Neural crest cell (in vitro differentiated cells): ENCODE results near the gene PGAM5. TPM values are rescaled to one million over a fixed set of nuclear protein-coding genes. Genes with fewer than 3 reads are reported as not detected.

Source experiments
- DNase-seq: peaks from one replicate; pipeline ENCODE4 v3.0.0; 2021; ENCODE audit warnings: low read depth, mixed read lengths, low spot score
- H3K27ac Mint-ChIP-seq: one replicate; pipeline ENCODE4 v1.8.0; 2021; ENCODE audit warnings: mild to moderate bottlenecking, mixed read lengths; ENCODE audit not compliant: unreplicated experiment
- H3K27me3 Mint-ChIP-seq: 2 replicates; pipeline ENCODE4 v1.8.0; 2021; ENCODE audit warnings: low read depth, mild to moderate bottlenecking, mixed read lengths
- H3K36me3 Mint-ChIP-seq: 2 replicates; pipeline ENCODE4 v1.8.0; 2021; ENCODE audit warnings: low read depth, mild to moderate bottlenecking, mixed read lengths
- H3K4me1 Mint-ChIP-seq: 2 replicates; pipeline ENCODE4 v1.8.0; 2021; ENCODE audit warnings: mixed read lengths
- H3K4me3 Mint-ChIP-seq: one replicate; pipeline ENCODE4 v1.8.0; 2021; ENCODE audit warnings: mild to moderate bottlenecking, mixed read lengths
- H3K9me3 Mint-ChIP-seq: 2 replicates; pipeline ENCODE4 v1.8.0; 2021; ENCODE audit warnings: mixed read lengths
- total RNA-seq: library from RNA; stranded (reverse); gene quantifications from 2 replicates; pipeline ENCODE4 v1.2.1, GENCODE V29; 2021
- TF ChIP-seq, protein P1 (sequence below): fragments of 200-600 bp; sonication (generic); conservative IDR thresholded peaks from 2 replicates; pipeline ENCODE4 v1.5.0; 2021; ENCODE audit warnings: antibody characterized with exemption, mild to moderate bottlenecking

PGAM5 gene
- total RNA-seq, 1 donor from 2014 or later = 61.5 TPM

DNA sequence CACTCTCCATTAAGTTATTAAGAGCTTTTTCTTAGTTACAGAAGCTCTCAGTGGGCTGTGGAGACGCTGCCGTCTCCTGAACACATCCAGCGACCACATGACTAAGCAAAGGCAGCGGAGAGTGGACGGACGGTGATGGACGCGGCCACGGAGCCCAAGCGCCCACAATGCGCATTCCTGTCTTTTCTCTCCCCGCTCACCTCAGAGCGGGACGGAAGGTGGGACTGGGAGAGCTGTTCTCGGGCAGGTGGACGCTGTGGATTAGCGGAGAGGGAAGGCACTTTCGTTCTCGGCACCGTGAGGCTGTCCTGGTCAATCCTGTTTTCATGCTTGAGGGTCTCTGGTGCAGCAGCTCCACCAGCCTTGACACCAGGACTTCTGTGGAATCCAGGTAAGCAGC lies 53.6 kb downstream of the PGAM5 start:
- peak overlapping the region; percentile 41 for H3K4me3 Mint-ChIP-seq
- TF ChIP-seq, protein P1, sequence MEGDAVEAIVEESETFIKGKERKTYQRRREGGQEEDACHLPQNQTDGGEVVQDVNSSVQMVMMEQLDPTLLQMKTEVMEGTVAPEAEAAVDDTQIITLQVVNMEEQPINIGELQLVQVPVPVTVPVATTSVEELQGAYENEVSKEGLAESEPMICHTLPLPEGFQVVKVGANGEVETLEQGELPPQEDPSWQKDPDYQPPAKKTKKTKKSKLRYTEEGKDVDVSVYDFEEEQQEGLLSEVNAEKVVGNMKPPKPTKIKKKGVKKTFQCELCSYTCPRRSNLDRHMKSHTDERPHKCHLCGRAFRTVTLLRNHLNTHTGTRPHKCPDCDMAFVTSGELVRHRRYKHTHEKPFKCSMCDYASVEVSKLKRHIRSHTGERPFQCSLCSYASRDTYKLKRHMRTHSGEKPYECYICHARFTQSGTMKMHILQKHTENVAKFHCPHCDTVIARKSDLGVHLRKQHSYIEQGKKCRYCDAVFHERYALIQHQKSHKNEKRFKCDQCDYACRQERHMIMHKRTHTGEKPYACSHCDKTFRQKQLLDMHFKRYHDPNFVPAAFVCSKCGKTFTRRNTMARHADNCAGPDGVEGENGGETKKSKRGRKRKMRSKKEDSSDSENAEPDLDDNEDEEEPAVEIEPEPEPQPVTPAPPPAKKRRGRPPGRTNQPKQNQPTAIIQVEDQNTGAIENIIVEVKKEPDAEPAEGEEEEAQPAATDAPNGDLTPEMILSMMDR = no peak
- H3K27me3 Mint-ChIP-seq = no peaks in the 10 kb centered on the region
- no peak for DNase-seq
- H3K27ac Mint-ChIP-seq = no peak overlapping the region
- H3K36me3 Mint-ChIP-seq = peaks cover 9% of the 10 kb centered on the region
- peaks cover 24% of the 10 kb centered on the region for H3K4me1 Mint-ChIP-seq
- no peaks in the 10 kb centered on the region for H3K9me3 Mint-ChIP-seq

DNA sequence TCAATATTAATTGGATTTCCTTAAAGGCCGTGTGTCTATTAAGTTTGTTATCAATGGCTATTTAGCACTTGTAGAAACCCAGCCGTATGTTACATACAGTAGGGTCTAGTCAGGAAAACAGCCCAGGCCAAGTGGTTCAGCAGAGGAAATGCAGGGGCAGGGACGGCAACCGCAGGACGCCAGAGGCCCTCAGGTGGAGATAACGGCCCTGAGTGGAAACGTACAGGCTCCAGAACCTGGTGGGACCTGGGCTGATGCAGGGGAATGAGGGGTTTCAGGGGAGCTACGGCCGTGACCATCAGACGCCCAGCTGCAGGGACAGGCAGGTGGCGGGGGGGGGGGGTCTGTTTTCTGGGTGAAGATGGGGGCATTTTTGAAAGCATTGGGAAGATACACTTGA lies 54.7 kb downstream of the PGAM5 start:
- no peaks in the 10 kb centered on the region for H3K9me3 Mint-ChIP-seq
- H3K4me1 Mint-ChIP-seq = peaks cover 18% of the 10 kb centered on the region
- TF ChIP-seq, protein P1 = no peak
- no peak overlapping the region for H3K27ac Mint-ChIP-seq
- DNase-seq = no peak
- no peaks in the 10 kb centered on the region for H3K27me3 Mint-ChIP-seq
- peaks cover 10% of the 10 kb centered on the region for H3K36me3 Mint-ChIP-seq
- H3K4me3 Mint-ChIP-seq = peak overlapping the region; percentile 54

DNA sequence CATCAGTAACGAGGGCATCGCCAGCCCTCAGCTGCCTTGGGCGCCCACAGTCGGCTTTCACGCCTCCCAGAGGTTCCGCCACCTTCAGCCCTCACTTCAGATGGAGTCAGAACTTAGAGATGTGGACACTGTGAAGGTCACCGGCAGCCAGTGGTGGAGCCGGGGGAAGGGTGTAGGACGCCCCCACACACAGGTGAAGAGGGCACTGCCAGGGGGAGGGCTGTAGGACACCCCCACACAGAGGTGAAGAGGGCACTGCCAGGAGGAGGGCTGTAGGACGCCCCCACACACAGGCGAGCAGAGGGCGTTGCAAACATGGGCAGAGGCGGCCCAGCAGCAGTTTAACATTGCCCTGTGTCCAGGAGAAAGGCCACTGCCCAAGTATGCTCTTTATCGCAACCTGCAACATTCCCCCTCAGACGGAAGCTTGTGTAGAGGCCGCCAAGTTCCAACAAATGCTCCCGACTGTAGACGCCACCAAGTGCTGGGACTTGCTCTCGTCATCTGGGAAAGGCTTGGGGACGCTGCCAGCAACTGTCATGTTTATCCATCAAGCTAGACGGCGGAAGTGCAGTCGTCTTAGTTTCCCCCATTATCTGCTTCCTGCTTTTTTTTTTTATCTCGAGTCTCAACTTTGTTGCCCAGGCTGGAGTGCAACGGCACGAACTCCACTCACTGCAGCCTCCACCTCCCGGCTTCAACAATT lies 55.9 kb downstream of the PGAM5 start:
- DNase-seq = no peak
- Mint-ChIP-seq H3K27ac (no peak overlapping the region), H3K9me3 (no peaks in the 10 kb centered on the region), H3K4me1 (peaks cover 10% of the 10 kb centered on the region), H3K36me3 (peaks cover 7% of the 10 kb centered on the region), H3K4me3 (peak overlapping the region; percentile 27), H3K27me3 (no peaks in the 10 kb centered on the region)
- TF ChIP-seq, protein P1 = no peak

DNA sequence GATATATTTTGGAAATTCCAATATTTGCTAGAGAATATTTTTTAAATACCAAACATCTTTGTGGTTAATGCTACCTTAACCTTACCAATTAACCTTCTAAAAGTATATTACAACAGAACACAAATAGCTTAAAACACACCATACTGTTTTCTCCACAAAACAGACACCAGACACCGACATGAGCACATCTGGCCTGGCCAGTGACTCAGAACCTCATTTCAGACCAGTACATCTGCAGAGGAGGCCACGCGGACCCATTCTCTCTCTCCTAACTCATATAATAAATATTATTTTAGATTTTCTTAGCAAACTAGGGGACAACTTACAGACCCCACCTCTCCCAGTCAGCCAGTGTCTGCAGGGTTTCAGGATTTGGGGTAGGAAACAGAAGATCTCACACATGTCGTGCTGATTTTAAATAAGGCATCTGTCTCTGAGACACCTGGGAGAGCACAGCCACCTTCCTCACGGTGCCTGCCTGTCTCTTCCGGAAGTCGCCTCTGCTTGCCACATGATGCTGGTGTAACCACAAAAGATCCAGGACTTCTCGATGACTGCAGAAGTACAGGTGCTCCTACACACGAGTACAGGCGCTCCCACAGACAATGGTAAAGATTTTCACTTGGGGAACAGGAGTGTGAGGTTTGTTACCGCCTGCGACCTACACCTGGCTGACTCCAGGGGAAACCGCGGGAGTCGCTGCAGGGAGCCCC lies 60.6 kb downstream of the PGAM5 start:
- TF ChIP-seq, protein P1 = no peak
- Mint-ChIP-seq H3K36me3 (peaks cover 10% of the 10 kb centered on the region), H3K4me1 (peaks cover 6% of the 10 kb centered on the region), H3K27me3 (no peaks in the 10 kb centered on the region), H3K4me3 (no peak overlapping the region), H3K9me3 (no peaks in the 10 kb centered on the region), H3K27ac (peak overlapping the region; percentile 12)
- DNase-seq = no peak

Other genes starting within 250 kb of the PGAM5 start
- gene FBRSL1, start 220.7 kb upstream of the PGAM5 start, total RNA-seq = 118 and 121 TPM in 2 replicates
- 0.93 and 1.7 TPM in 2 replicates for gene LRCOL1, start 100.3 kb upstream of the PGAM5 start, total RNA-seq
- gene P2RX2, start 92.1 kb upstream of the PGAM5 start, total RNA-seq = not detected in 2 replicates
- gene POLE, start 23.5 kb upstream of the PGAM5 start, total RNA-seq = 168 and 174 TPM in 2 replicates
- 31.0 and 33.5 TPM in 2 replicates for gene PXMP2, start 23.3 kb upstream of the PGAM5 start, total RNA-seq
- 93.4 and 100 TPM in 2 replicates for gene ANKLE2, start 51.0 kb downstream of the PGAM5 start, total RNA-seq
- 33.4 and 35.6 TPM in 2 replicates for gene GOLGA3, start 118.0 kb downstream of the PGAM5 start, total RNA-seq
- gene CHFR, start 176.8 kb downstream of the PGAM5 start, total RNA-seq = 39.0 and 39.9 TPM in 2 replicates
- 19.6 and 22.3 TPM in 2 replicates for gene ZNF605, start 245.5 kb downstream of the PGAM5 start, total RNA-seq